Omental fat pad (tissue), 4 donors: Measurements from ENCODE around the gene DLG2. TPM values are rescaled to one million over a fixed set of nuclear protein-coding genes. Genes with fewer than 3 reads are reported as not detected.
A peak's percentile ranks its signal among the peaks of the same experiment; 100 is the strongest.

Source experiments
- ATAC-seq: fragments of 150-250 bp; one replicate; pipeline ENCODE4 v1.9.1; 2016; ENCODE audit warnings: mild to moderate bottlenecking, moderate library complexity; ENCODE audit not compliant: low FRiP score
- DNase-seq: peaks from one replicate; pipeline ENCODE4 v3.0.0-alpha.2; 2019; ENCODE audit warnings: low spot score
- CTCF ChIP-seq, 3 donors: fragments of 450-650 bp; IDR thresholded peaks; one replicate each; pipeline ENCODE4 v1.5.1; 2016 to 2017; ENCODE audit warnings: antibody characterized with exemption in 3 of 3, mild to moderate bottlenecking in 3 of 3, moderate library complexity in 2 of 3
- total RNA-seq, 4 donors: library from RNA; depleted of rRNA; stranded (reverse); fragments of >200 nt; gene quantifications; one replicate each; pipeline ENCODE4 v1.1.0, GENCODE V29; 2016

DLG2 gene
- total RNA-seq, 4 donors from 2014 or later: 4.8 to 13.2 (median 8.1) TPM

GRCh38 chr11:84097186-84097585, 1530.0 kb downstream of the DLG2 start:
- no peak for TF ChIP-seq CTCF (IDR thresholded peaks at IDR 0.05)
- ATAC-seq (peak; percentile 30), DNase-seq (no peak)

GRCh38 chr11:84091212-84091986, 1535.7 kb downstream of the DLG2 start:
- no peak for TF ChIP-seq CTCF (IDR thresholded peaks at IDR 0.05)
- DNase-seq (no peak), ATAC-seq (no peak)

GRCh38 chr11:84089072-84090057, 1537.8 kb downstream of the DLG2 start:
- no peak for TF ChIP-seq CTCF (IDR thresholded peaks at IDR 0.05)
- no peak for DNase-seq
- no peak for ATAC-seq

- no peak for TF ChIP-seq CTCF (IDR thresholded peaks at IDR 0.05)
- no peak for ATAC-seq
- DNase-seq: no peak
Measured at GRCh38 chr11:84071851-84072250, 1555.3 kb downstream of the DLG2 start.

- no peak for DNase-seq
- no peak for TF ChIP-seq CTCF (IDR thresholded peaks at IDR 0.05)
- no peak for ATAC-seq
Measured at GRCh38 chr11:84069048-84069447, 1558.1 kb downstream of the DLG2 start.

- TF ChIP-seq CTCF (IDR thresholded peaks at IDR 0.05): no peak
- DNase-seq: no peak
- ATAC-seq: no peak
Measured at GRCh38 chr11:84061726-84062125, 1565.4 kb downstream of the DLG2 start.
